WI38 (cell line): ENCODE results near the gene PLEKHG3.

Experiments
- H3K4me3 ChIP-seq: 2 replicates; pipeline ENCODE4 v1.5.1; 2011; ENCODE audit warnings: low read depth, mild to moderate bottlenecking, control low read depth, low read length
- CTCF ChIP-seq: IDR thresholded peaks from 2 replicates; pipeline ENCODE4 v1.5.1; 2012; ENCODE audit warnings: low read depth, mild to moderate bottlenecking, control low read depth, low read length

PLEKHG3 gene

DNA sequence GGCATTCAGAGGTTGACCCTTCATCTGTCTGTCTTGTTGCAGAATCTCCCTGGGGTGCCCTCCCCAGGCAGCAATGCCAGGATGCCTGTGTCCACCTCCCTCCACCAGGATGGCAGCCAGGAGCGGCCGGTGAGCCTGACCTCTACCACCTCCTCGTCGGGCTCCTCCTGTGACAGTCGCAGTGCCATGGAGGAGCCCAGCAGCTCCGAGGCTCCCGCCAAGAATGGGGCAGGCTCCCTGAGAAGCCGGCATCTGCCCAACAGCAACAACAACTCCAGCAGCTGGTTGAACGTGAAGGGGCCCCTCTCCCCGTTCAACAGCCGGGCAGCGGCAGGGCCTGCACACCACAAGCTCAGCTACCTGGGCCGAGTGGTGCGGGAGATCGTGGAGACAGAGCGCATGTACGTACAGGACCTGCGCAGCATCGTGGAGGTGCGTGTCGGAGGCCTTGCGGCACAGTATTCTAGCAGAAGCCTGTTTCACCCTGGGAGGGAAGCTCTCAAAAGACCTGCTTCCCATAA, 23.4 kb downstream of the PLEKHG3 start:
- H3K4me3 ChIP-seq, result no peak overlapping the region
- no peak for TF ChIP-seq CTCF

DNA sequence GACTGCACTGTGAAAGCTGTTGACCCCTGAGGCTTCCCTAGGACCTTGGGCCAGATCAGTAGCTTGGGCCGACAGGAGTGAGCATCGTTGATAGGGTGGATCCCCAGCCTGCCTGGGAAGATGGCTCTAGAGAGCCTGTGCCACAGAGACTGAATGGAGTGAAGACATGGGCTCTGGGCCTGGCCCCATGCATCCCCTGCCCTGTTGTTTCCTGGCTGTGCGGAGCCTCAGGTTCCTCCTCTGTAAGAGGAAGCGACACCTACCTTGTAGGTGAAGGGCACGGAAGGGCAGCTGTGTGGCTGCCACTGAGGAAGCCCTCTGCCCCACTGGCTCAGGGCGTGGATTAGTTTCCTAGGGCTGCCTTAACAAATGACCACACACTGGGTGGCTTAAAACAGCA, 23.9 kb downstream of the PLEKHG3 start:
- TF ChIP-seq CTCF, result no peak
- no peak overlapping the region for H3K4me3 ChIP-seq

DNA sequence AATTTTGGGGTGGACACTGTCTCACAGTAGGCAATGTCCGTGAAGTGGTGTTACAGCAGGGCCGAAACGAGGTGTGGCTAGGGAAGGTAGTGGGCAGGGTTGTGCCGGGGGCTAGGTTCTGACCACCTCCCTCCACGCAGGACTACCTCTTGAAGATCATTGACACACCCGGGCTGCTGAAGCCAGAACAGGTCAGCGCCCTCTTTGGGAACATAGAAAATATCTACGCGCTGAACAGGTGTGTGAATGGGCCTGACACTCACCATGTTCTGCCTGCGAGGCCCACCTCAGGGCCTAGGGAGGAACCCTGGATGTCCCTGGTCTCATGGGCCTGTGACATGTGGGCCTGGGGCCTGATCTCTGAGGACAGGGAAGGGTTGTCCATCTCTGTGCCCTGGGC, 24.6 kb downstream of the PLEKHG3 start:
- H3K4me3 ChIP-seq, result no peak overlapping the region
- no peak for TF ChIP-seq CTCF

- H3K4me3 ChIP-seq, result no peak overlapping the region
- TF ChIP-seq CTCF, result no peak
Observed at GRCh38 chr14:64729386-64730060, 25.3 kb downstream of the PLEKHG3 start.

GRCh38 chr14:64730061-64730440, 25.8 kb downstream of the PLEKHG3 start:
- no peak for TF ChIP-seq CTCF
- H3K4me3 ChIP-seq, result no peak overlapping the region

- no peak overlapping the region for H3K4me3 ChIP-seq
- TF ChIP-seq CTCF, result no peak
Observed at GRCh38 chr14:64730681-64731080, 26.5 kb downstream of the PLEKHG3 start.

DNA sequence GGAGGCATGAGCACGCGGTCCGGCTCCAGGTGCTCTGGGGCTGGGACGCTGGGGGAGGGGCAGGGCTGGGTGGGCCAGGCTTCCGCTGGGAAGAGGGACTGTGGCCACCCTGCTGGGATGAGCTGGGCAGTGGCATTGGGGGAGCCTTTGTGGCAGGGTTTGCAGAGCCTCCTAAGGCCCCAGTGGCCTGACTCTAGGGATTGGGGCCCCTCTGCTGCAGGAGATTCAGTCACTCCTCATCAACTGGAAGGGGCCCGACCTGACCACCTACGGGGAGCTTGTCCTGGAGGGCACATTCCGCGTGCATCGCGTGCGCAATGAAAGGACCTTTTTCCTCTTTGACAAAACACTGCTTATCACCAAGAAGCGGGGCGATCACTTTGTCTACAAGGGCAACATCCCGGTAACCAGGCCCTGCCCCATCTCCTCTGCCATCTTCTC, 26.9 kb downstream of the PLEKHG3 start:
- no peak for TF ChIP-seq CTCF
- no peak overlapping the region for H3K4me3 ChIP-seq
